ENCODE data around the gene GALNT2. TPM values are rescaled to one million over a fixed set of nuclear protein-coding genes. Genes with fewer than 3 reads are reported as not detected.
A peak's percentile ranks its signal among the peaks of the same experiment; 100 is the strongest.

The GALNT2 gene
- total and polyA plus RNA-seq, 2 experiments from 2014 or later: 17.8 to 48.3 TPM

GRCh38 chr1:230109895-230110667 lies 43.0 kb downstream of the GALNT2 start:
- H2AFZ ChIP-seq: no peak overlapping the region
- no peaks in the 10 kb centered on the region; the same call in 1 of the 2 replicates for H4K20me1 ChIP-seq (replicated peaks; ENCODE audit: insufficient read depth)
- ATAC-seq: peak; percentile 21
- H3K4me2 ChIP-seq: no peak overlapping the region
- H3K9me2 ChIP-seq (ENCODE audit: insufficient read depth): no peaks in the 10 kb centered on the region
- Mint-ChIP-seq H3K27ac (no peak overlapping the region), H3K27me3 (ENCODE audit: insufficient read depth, low read depth, poor library complexity) (peaks cover 10% of the 10 kb centered on the region), H3K36me3 (ENCODE audit: low read depth) (peaks cover 4% of the 10 kb centered on the region; the same call in 1 of the 3 replicates), H3K4me3 (no peak overlapping the region), H3K4me1 (peaks cover 72% of the 10 kb centered on the region), H3K9me3 (no peaks in the 10 kb centered on the region)
- no peaks in the 10 kb centered on the region for H3K36me3 ChIP-seq (ENCODE audit: insufficient read depth)
- H3F3A ChIP-seq (replicated peaks; ENCODE audit: low read depth): 0 out of 2 replicates have a peak, but pooled peaks cover 3% of the 10 kb centered on the region
- TF ChIP-seq EZH2phosphoT487 (IDR thresholded peaks at IDR 0.05; ENCODE audit: unreplicated experiment) (no peak), POLR2AphosphoS5 (IDR thresholded peaks at IDR 0.05; ENCODE audit: low read depth) (no peak), ZNF462 (CRISPR knock-in tag; IDR thresholded peaks at IDR 0.05) (no peak), CTCF (conservative IDR thresholded peaks at IDR 0.05; ENCODE audit: low read depth in 2 of 2) (0 out of 4 replicates have a peak, but pooled peaks of 1 of the 2 experiments have one; percentile 6), REST (IDR thresholded peaks at IDR 0.05; ENCODE audit: unreplicated experiment) (no peak)
- H3K27me3 ChIP-seq (ENCODE audit: insufficient read depth): no peaks in the 10 kb centered on the region
- no peak overlapping the region for H3K4me3 ChIP-seq
- no peak for DNase-seq (ENCODE audit: low spot score)
- peaks cover 80% of the 10 kb centered on the region for H3K79me2 ChIP-seq (replicated peaks; ENCODE audit: insufficient read depth)
- H3K27ac ChIP-seq (ENCODE audit: low read depth): peak overlapping the region; percentile 69; the same call in 1 of the 2 replicates
- peaks cover 35% of the 10 kb centered on the region for H3K4me1 ChIP-seq (ENCODE audit: insufficient read depth)

All from GM23338 (cell line).